Activated CD8-positive, alpha-beta memory T cell treated with anti-CD3 and anti-CD28 coated beads, Interleukin-2, amount 50 U/mL, for 48 hours (primary cell): Measurements from ENCODE around the gene KLK2.
A peak's percentile ranks its signal among the peaks of the same experiment; 100 is the strongest.
"Not testable (repeated sequence)": the region's sequence is repeated elsewhere in the genome, so short reads cannot be mapped to it uniquely, and the experiment has no call there.

Experiments
- DNase-seq: peaks from one replicate; pipeline ENCODE4 v3.0.0-alpha.2; 2020

The KLK2 gene

GRCh38 chr19:50894478-50895356, 21.5 kb downstream of the KLK2 start:
- DNase-seq = no peak

- DNase-seq = not testable (repeated sequence)
These were observed 22.9 kb downstream of the KLK2 start for GRCh38 chr19:50896089-50896590.

- no peak for DNase-seq
These were observed 23.5 kb downstream of the KLK2 start for GRCh38 chr19:50896591-50897190.

- no peak for DNase-seq
These were observed 24.0 kb downstream of the KLK2 start for GRCh38 chr19:50897191-50897607.

GRCh38 chr19:50897612-50898011, 24.4 kb downstream of the KLK2 start:
- DNase-seq = no peak

GRCh38 chr19:50898018-50898417, 24.8 kb downstream of the KLK2 start:
- no peak for DNase-seq

GRCh38 chr19:50899569-50899968, 26.3 kb downstream of the KLK2 start:
- DNase-seq = no peak

GRCh38 chr19:50902640-50903039, 29.4 kb downstream of the KLK2 start:
- DNase-seq = no peak

- DNase-seq = peak; percentile 66
These were observed 33.0 kb downstream of the KLK2 start for GRCh38 chr19:50906217-50906616.

- DNase-seq = no peak
These were observed 35.1 kb downstream of the KLK2 start for GRCh38 chr19:50908336-50908735.

- peak; percentile 72 for DNase-seq
These were observed 36.2 kb downstream of the KLK2 start for GRCh38 chr19:50909240-50910070.

- DNase-seq = no peak
These were observed 37.5 kb downstream of the KLK2 start for GRCh38 chr19:50910722-50911121.

GRCh38 chr19:50911206-50912101, 38.2 kb downstream of the KLK2 start, which contains the start of gene KLK4:
TSS of gene KLK4 (minus strand) at chr19:50911395. CDS start at chr19:50910738, 657 bp downstream.
- no peak for DNase-seq

- no peak for DNase-seq
These were observed 38.9 kb downstream of the KLK2 start for GRCh38 chr19:50912102-50912599.

- DNase-seq = peak; percentile 69
These were observed 39.8 kb downstream of the KLK2 start for GRCh38 chr19:50912727-50913716.

- no peak for DNase-seq
These were observed 42.8 kb downstream of the KLK2 start for GRCh38 chr19:50916069-50916468.

GRCh38 chr19:50921426-50922316, 48.4 kb downstream of the KLK2 start:
- no peak for DNase-seq

GRCh38 chr19:50922317-50922853, 49.1 kb downstream of the KLK2 start:
- peak; percentile 87 for DNase-seq

- no peak for DNase-seq
These were observed 51.3 kb downstream of the KLK2 start for GRCh38 chr19:50924586-50924985.
